ENCODE measurements around the gene JARID2.
A peak's percentile ranks its signal among the peaks of the same experiment; 100 is the strongest.

JARID2 gene

DNA sequence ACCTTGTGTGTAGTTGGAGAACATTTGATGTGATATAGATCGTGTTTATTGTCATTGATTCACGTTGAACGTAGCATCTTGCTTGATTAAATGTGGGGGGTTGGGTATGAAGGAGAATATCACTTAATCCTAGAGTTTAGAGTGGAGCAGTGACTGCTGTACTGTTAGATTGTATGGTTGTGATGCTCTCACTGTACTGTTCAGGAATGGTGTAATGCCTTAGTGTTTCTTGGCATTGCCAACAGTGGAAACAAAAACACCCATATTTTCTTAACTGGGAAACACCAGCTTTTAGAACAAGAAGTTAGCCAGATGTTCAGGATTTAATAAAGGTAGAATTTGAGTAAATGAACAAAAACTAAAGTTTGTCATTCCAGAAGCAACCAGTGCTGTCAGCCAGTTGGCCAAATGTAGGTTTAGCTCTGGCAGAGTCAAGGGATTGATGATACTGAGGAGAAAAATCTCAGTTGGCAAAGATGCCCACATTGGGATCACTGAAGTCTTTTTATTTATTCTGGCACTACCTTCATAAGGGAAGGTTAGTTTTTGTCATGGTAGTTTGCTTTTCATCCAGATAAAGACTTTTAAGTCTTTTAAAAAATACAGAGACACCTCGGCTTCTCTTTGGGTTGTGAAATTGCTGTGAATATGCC is 129.9 kb downstream of the JARID2 start:
- Mint-ChIP-seq H3K4me3 (no peak overlapping the region), H3K4me1 (ENCODE audit: low read depth) (peaks cover 56% of the 10 kb centered on the region), H3K27ac (peak overlapping the region; percentile 20), H3K27me3 (no peaks in the 10 kb centered on the region), H3K9me3 (peaks cover 4% of the 10 kb centered on the region), H3K36me3 (ENCODE audit: low read depth) (peaks cover 37% of the 10 kb centered on the region)

- Mint-ChIP-seq H3K4me3 (no peak overlapping the region), H3K36me3 (ENCODE audit: low read depth) (peaks cover 34% of the 10 kb centered on the region), H3K27ac (peak overlapping the region; percentile 36)
These were observed 131.1 kb downstream of the JARID2 start for GRCh38 chr6:15376900-15377487.

DNA sequence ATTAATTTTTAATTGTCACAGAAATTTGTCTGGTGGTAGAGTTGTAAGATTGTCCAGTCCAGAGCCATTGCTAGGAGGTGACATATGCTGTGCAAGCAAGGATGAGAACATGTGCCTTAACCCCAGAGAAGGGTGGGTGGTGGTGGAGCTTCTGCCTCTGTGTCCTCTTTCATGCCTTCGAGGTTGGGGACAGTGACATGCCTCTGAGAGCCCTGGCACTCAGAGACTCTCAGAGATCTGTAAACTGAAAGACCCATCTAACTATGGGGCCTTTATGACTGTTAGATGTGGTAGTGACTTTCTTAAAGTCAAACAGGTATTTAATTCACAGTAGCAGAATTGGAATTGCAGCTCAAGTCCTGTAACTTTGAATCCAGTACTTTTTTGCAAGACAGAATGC is 132.4 kb downstream of the JARID2 start:
- H3K9me3 Mint-ChIP-seq: peaks cover 4% of the 10 kb centered on the region
- peaks cover 34% of the 10 kb centered on the region for H3K36me3 Mint-ChIP-seq (ENCODE audit: low read depth)
- peaks cover 66% of the 10 kb centered on the region for H3K4me1 Mint-ChIP-seq (ENCODE audit: low read depth)
- peak overlapping the region; percentile 37 for H3K27ac Mint-ChIP-seq
- no peak overlapping the region for H3K4me3 Mint-ChIP-seq
- H3K27me3 Mint-ChIP-seq: no peaks in the 10 kb centered on the region

More at GRCh38 chr6:15376900-15377487, 131.1 kb downstream of the JARID2 start:
- Mint-ChIP-seq H3K4me1 (ENCODE audit: low read depth) (peaks cover 54% of the 10 kb centered on the region), H3K27me3 (no peaks in the 10 kb centered on the region), H3K9me3 (peaks cover 4% of the 10 kb centered on the region)

DNA sequence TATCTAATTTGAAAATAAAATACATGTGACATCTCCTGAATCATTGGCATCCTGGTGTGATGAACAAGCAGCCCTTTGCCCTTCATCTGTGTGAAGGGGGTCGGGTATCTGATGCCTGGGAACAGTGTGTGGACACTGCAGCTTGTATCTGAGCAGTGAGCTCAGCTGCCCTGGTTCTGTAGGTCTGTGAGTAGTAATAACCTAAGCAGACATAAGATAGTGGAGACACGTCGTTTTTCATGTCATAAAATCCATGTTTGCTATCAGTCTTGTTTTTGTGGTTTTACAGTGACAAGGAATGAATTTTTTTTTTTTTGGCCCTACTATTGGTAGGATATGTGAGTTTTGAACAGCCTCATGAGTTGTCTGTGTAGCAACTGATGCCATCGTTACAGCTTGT is 133.0 kb downstream of the JARID2 start:
- Mint-ChIP-seq H3K9me3 (peaks cover 4% of the 10 kb centered on the region), H3K36me3 (ENCODE audit: low read depth) (peaks cover 34% of the 10 kb centered on the region), H3K27ac (no peak overlapping the region), H3K4me3 (no peak overlapping the region), H3K27me3 (no peaks in the 10 kb centered on the region), H3K4me1 (ENCODE audit: low read depth) (peaks cover 69% of the 10 kb centered on the region)

DNA sequence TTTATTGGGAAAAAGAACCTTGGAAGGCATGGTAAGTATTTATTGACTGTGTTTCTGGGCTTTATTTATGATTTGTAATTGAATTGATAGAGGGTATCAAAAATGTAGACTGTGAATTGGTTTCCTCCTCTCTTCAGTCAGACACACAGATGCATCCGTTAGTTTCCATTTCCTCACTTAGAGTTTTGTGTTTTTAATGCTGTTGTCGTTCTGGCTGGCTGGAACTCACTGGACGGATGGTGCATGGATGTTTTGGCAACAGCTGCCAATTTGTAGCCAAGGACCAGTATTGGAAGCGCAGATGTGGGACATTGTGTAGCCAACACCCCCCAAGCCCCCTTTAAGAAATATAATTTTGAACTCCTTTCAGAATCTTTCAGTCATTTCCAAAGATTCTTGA is 134.5 kb downstream of the JARID2 start:
- H3K27me3 Mint-ChIP-seq: no peaks in the 10 kb centered on the region
- no peak overlapping the region for H3K27ac Mint-ChIP-seq
- peaks cover 4% of the 10 kb centered on the region for H3K9me3 Mint-ChIP-seq
- no peak overlapping the region for H3K4me3 Mint-ChIP-seq
- peaks cover 36% of the 10 kb centered on the region for H3K36me3 Mint-ChIP-seq (ENCODE audit: low read depth)
- H3K4me1 Mint-ChIP-seq (ENCODE audit: low read depth): peaks cover 80% of the 10 kb centered on the region

DNA sequence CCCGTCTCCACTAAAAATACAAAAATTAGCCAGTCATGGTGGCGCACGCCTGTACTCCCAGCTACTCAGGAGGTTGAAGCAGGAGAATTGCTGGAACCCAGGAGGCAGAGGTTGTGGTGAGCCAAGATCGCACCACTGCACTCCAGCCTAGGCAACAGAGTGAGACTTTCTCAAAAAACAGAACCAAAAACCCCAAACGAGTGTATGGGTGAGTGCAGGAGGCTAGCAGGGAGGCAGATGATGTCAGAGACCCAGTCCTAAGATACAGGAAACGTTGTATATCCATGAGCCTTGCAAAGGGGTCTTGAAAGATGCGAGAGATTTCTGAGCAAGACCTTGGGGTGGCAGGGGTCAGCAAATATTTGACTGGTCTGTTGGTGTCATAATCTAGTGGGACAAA is 136.2 kb downstream of the JARID2 start:
- H3K27ac Mint-ChIP-seq: no peak overlapping the region
- H3K36me3 Mint-ChIP-seq (ENCODE audit: low read depth): peaks cover 26% of the 10 kb centered on the region
- H3K9me3 Mint-ChIP-seq: peaks cover 2% of the 10 kb centered on the region
- H3K27me3 Mint-ChIP-seq: no peaks in the 10 kb centered on the region
- H3K4me1 Mint-ChIP-seq (ENCODE audit: low read depth): peaks cover 81% of the 10 kb centered on the region
- no peak overlapping the region for H3K4me3 Mint-ChIP-seq

DNA sequence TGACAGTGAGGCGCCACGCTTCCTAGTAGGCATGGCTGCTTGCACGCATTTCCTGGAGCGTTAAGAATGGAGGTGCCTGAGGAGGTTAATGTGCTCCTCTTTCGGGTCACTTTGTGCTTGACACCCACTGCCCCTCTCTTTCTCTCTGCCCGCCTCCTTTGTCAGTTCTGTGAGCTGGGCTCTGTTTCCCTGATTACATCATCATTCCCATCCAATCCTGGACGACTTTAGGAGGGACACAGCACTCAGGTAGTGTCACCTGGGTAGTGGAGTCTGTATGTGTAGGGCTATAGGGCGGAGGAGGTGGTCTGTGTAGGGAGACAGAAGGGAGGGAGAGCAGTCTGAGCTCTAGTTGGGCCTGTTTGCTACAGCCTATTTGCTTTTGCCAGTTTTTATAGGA is 136.8 kb downstream of the JARID2 start:
- no peak overlapping the region for H3K27ac Mint-ChIP-seq
- H3K36me3 Mint-ChIP-seq (ENCODE audit: low read depth): peaks cover 24% of the 10 kb centered on the region
- H3K4me1 Mint-ChIP-seq (ENCODE audit: low read depth): peaks cover 85% of the 10 kb centered on the region
- no peaks in the 10 kb centered on the region for H3K27me3 Mint-ChIP-seq
- no peaks in the 10 kb centered on the region for H3K9me3 Mint-ChIP-seq
- H3K4me3 Mint-ChIP-seq: no peak overlapping the region

GRCh38 chr6:15384901-15385300 is 139.0 kb downstream of the JARID2 start:
- H3K27ac Mint-ChIP-seq: peak overlapping the region; percentile 43
- H3K9me3 Mint-ChIP-seq: no peaks in the 10 kb centered on the region
- H3K4me3 Mint-ChIP-seq: no peak overlapping the region

DNA sequence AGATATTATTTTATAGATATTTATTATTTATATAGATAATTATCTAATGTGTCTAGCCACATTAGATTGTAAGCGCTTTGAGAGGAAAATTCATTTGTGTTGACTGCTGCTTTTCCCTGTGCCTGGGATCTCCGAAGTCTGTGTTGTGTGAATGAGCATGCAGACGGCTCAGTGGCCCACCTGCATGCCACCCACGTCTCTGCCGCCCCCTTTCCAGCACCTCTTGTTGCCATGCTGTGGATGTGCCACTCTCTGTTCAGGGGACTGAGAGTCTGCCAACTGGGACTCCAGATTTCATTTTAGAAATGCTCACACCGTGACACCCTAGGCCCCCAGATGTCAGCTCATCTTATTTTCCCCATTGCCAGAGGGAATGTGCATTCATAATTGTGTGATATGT is 139.7 kb downstream of the JARID2 start:
- Mint-ChIP-seq H3K27ac (peak overlapping the region; percentile 61), H3K4me3 (no peak overlapping the region), H3K36me3 (ENCODE audit: low read depth) (peaks cover 15% of the 10 kb centered on the region), H3K27me3 (no peaks in the 10 kb centered on the region), H3K4me1 (ENCODE audit: low read depth) (peaks cover 92% of the 10 kb centered on the region), H3K9me3 (no peaks in the 10 kb centered on the region)

More at GRCh38 chr6:15384901-15385300, 139.0 kb downstream of the JARID2 start:
- peaks cover 21% of the 10 kb centered on the region for H3K36me3 Mint-ChIP-seq (ENCODE audit: low read depth)
- H3K4me1 Mint-ChIP-seq (ENCODE audit: low read depth): peaks cover 90% of the 10 kb centered on the region
- H3K27me3 Mint-ChIP-seq: no peaks in the 10 kb centered on the region

DNA sequence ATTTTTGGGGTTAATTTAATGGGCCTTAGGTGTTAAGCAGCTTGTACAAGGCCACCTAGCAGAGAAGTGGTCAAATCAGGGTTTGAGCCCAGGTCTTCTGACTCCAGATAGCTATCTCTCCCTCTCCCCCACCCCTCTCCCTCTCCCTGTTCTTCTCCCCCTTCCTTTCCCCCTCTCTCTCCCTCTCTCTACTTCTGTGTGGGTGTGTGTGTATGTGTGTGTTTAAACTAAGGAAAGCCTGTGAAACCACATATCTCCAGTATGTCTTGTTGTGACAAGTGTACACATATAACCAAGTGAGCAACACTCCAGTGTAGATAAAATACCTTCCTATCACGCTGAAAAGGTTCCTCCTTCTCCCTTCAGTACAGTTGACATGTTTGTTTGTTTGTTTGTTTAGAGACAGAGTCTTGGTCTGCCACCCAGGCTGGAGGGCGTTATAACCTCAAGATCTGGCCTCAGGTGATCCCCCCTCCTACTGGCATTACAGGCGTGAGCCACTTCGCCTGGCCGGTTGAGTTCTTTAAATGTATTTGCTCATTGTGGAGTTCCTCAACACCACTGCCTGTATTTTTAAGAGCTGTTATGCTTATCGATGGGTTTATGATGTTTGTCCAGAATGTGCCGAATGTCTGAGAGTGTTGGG is 140.4 kb downstream of the JARID2 start:
- Mint-ChIP-seq H3K27ac (peak overlapping the region; percentile 63), H3K36me3 (ENCODE audit: low read depth) (peaks cover 15% of the 10 kb centered on the region), H3K4me3 (no peak overlapping the region), H3K4me1 (ENCODE audit: low read depth) (peaks cover 94% of the 10 kb centered on the region), H3K9me3 (no peaks in the 10 kb centered on the region), H3K27me3 (no peaks in the 10 kb centered on the region)

GRCh38 chr6:15386756-15387112 is 140.9 kb downstream of the JARID2 start:
- Mint-ChIP-seq H3K4me3 (no peak overlapping the region), H3K4me1 (ENCODE audit: low read depth) (peaks cover 92% of the 10 kb centered on the region), H3K27me3 (no peaks in the 10 kb centered on the region), H3K36me3 (ENCODE audit: low read depth) (peaks cover 10% of the 10 kb centered on the region), H3K9me3 (no peaks in the 10 kb centered on the region), H3K27ac (peak overlapping the region; percentile 63)

- H3K4me1 Mint-ChIP-seq (ENCODE audit: low read depth): peaks cover 91% of the 10 kb centered on the region
- peak overlapping the region; percentile 57 for H3K27ac Mint-ChIP-seq
- H3K4me3 Mint-ChIP-seq: no peak overlapping the region
- no peaks in the 10 kb centered on the region for H3K9me3 Mint-ChIP-seq
- H3K27me3 Mint-ChIP-seq: no peaks in the 10 kb centered on the region
- peaks cover 9% of the 10 kb centered on the region for H3K36me3 Mint-ChIP-seq (ENCODE audit: low read depth)
These were observed 141.2 kb downstream of the JARID2 start for GRCh38 chr6:15387118-15387517.

- H3K36me3 Mint-ChIP-seq (ENCODE audit: low read depth): peaks cover 20% of the 10 kb centered on the region
- H3K4me1 Mint-ChIP-seq (ENCODE audit: low read depth): peaks cover 83% of the 10 kb centered on the region
- no peaks in the 10 kb centered on the region for H3K9me3 Mint-ChIP-seq
- H3K27me3 Mint-ChIP-seq: no peaks in the 10 kb centered on the region
- H3K27ac Mint-ChIP-seq: peak overlapping the region; percentile 64
- peak overlapping the region; percentile 6 for H3K4me3 Mint-ChIP-seq
These were observed 143.4 kb downstream of the JARID2 start for GRCh38 chr6:15389084-15389764.

GRCh38 chr6:15389765-15390723 is 144.2 kb downstream of the JARID2 start:
- Mint-ChIP-seq H3K27me3 (no peaks in the 10 kb centered on the region), H3K27ac (peak overlapping the region; percentile 64), H3K9me3 (no peaks in the 10 kb centered on the region), H3K4me1 (ENCODE audit: low read depth) (peaks cover 82% of the 10 kb centered on the region), H3K4me3 (peak overlapping the region; percentile 6), H3K36me3 (ENCODE audit: low read depth) (peaks cover 17% of the 10 kb centered on the region)
